Kidney tubule cell (primary cell): ENCODE data around the gene SPRR5.

ENCODE experiments used
- DNase-seq: peaks from one replicate; pipeline ENCODE4 v3.0.0-alpha.2; 2018; ENCODE audit warnings: low spot score

SPRR5 gene

DNA sequence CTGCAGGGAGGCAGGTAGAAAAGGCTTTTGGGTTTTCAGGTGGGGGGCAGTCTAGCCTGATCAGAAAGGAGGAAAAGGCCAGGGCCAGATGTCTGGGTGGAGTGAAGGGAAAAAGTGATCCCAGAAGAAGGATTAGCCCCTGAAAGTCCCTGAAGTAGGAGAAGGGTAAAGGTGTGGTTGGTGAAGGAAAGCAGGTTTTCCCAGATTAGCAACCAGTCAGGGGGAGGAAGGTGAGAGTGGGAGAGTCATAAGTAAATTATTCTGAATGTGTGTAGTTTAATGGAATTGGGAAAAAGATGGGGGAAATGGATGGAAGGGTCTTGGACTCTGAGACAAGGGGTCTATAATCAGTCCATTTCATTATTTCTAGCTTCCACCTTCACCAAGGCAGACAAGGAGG is 36.2 kb downstream of the SPRR5 start:
- no peak for DNase-seq

DNA sequence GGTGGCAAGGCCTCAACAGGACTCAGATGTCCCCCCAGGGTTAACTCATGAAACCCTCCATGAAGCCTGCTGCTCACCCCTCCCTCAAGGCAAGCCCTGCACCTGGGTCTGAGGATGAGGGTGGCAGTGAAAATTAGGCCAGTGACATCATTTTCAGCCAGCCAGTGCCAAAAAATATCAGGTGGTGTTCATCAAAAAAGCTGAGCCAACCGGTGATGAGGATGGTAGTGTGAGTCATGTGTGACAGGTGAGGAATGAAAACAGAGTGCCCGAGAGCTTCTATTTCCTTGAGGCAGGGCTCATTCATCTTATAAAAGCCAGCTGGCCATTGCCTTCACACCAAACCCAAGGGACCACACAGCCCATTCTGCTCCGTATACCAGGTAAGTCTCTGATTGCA is 36.7 kb downstream of the SPRR5 start, which contains the start of gene SPRR1A:
Gene SPRR1A (plus strand): TSS at position 339 of the 400 bp plus-strand sequence. CDS start 1,150 bp downstream, outside the sequence.
- peak; percentile 1 for DNase-seq

DNA sequence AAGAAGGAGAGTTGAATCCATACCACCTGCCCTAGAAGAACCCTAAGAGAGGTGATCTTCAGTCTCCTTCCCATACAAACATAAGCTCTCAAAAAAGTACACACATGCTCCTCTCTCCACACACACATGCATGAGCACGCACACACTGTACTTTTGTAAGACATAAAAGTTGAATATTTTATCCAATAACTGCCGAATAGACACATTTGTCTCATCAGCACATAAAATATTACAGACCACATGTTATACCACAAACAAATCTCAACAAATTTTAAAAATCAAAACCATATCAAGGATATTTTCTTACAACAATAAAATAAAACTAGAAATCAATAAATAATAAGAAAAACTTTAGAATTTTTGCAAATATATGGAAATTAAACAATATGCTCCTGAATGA is 39.6 kb downstream of the SPRR5 start:
- DNase-seq, result no peak

DNA sequence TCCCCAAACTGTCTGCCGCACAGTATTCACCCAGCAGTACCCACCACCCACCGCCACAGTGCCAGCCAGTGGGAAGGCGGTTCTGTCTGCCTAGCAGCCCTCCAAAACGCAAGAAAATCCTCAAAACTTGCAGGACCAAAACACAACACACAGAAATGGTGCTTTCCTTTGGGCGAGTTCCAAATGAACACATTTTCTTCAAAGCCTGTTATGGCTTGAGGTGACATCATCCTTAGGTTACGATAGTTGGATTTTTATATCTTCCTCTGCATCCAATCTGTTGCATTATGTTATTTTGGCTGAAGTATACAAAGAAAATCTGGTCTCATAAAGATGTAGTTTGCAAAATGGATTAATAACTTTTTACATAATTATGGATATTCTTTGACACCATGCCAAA is 46.2 kb downstream of the SPRR5 start:
- DNase-seq, result no peak

DNA sequence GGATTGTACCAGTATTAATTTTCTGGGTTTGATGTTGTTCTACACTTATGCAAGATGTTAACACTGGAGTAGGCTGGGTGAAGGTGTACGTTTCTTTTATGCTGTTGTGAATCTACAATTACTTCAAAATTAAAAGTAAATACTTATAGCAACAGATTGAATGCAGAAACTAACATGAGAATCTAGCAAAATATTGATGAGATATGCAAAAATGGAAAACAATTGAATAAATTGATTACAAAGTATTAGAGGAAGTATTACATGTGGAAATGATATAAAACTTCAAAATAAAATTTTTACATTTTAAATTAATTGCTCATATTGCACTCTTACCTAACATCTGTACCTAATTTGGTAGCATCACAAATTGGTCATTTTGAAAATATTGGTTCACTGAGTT is 48.8 kb downstream of the SPRR5 start:
- DNase-seq, result no peak

DNA sequence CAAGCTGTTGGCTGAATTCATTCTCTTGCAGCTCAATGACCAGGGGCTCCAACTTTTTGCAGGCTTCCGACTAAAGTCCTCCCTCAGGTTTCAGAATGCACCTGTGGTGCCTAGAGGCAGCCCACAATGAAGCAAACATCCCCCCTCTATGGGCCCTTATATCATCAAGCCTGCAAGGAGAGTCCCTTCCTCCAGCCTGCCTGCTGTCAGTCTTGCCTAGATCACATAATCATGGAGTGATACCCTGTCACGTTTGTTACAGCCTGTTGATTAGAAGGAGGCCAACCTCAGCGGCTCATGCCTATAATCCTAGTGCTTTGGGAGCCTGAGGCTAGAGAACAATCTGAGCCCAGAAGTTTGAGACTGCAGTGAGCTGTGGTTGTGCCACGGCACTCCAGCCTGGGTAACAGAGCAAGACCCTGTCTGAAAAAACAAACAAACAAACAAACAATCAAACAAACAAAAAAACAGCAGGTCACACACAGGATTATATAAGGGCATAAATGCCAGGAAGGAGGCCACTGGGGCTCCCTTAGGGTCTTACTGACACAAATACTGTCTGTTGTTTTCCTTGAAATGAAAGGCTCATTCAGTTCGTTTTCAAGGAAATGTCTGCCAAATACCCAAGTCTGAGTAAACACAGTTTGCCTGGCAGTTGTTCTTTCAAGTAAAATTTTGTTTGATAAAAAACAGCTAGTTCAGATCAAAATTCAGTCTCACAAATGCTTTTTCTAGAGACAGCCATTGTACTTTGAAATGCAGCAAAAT is 49.8 kb downstream of the SPRR5 start:
- no peak for DNase-seq

DNA sequence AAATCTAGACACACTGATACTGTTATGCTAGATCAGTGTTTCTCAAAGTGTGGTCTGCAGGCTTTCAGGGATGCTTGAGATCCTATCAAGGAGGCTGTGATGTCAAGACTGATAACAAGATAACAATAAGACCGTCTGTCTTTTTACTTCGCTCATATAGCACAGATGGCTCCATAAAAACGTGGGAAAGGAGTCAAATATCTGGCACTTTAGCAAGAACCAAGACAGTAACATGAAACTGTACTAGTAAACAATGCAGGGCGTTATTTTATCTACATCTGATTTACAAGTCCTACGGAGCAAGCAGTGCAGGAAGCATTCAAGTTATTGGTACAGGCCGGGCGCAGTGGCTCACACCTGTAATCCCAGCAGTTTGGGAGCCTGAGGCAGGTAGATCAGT is 50.9 kb downstream of the SPRR5 start:
- no peak for DNase-seq

DNA sequence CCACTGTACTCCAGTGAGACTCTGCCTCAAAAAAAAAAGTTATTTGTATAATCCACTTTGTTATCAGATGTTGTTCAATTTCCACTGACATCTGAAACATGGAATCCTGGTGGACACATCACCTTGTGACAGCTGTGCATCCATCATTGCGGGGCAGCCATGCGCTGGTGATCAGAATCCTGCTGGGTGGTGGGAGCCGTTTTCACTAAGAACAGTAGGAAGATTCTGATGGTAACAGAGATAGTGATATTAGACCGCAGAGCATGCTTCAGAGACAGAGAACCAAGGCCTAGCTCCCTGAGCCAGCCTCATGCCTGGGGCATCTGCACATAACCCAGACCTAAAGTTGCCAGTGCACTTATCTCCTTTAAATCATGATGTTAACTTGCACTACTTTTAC is 51.5 kb downstream of the SPRR5 start:
- DNase-seq, result no peak
